GM12865 (cell line): ENCODE results near the gene TEAD3.
"Not testable (repeated sequence)": the region's sequence is repeated elsewhere in the genome, so short reads cannot be mapped to it uniquely, and the experiment has no call there.

Source experiments
- DNase-seq: peaks from one replicate; pipeline ENCODE4 v3.0.0; 2010; ENCODE audit warnings: low read depth
- H3K4me3 ChIP-seq: 2 replicates; pipeline ENCODE4 v1.5.1; 2011; ENCODE audit warnings: mild to moderate bottlenecking, low read depth, low read length, control low read depth
- CTCF ChIP-seq: IDR thresholded peaks from 2 replicates; pipeline ENCODE4 v1.5.1; 2011; ENCODE audit warnings: low read length, control low read depth, low read depth, inconsistent platforms; ENCODE audit not compliant: insufficient read depth; ENCODE audit errors: missing control alignments

TEAD3 gene

GRCh38 chr6:35496841-35497570, at the start of gene TEAD3:
TEAD3 (minus strand) TSS chr6:35497079.
- TF ChIP-seq CTCF = no peak
- peak; percentile 31 for DNase-seq
- peak within 1 kb of the TSS; percentile 58 for H3K4me3 ChIP-seq

GRCh38 chr6:35544769-35545361, 48.0 kb upstream of the TEAD3 start:
- DNase-seq = no peak
- no peak for TF ChIP-seq CTCF
- no peak overlapping the region for H3K4me3 ChIP-seq

- H3K4me3 ChIP-seq = no peak overlapping the region
- DNase-seq = peak; percentile 10
- no peak for TF ChIP-seq CTCF
Observed at GRCh38 chr6:35543459-35544193, 46.7 kb upstream of the TEAD3 start.

- DNase-seq = no peak
- no peak overlapping the region for H3K4me3 ChIP-seq
- TF ChIP-seq CTCF = no peak
Observed at GRCh38 chr6:35541836-35542235, 45.0 kb upstream of the TEAD3 start.

- H3K4me3 ChIP-seq = no peak overlapping the region
- no peak for DNase-seq
- TF ChIP-seq CTCF = no peak
Observed at GRCh38 chr6:35539223-35539622, 42.3 kb upstream of the TEAD3 start.

- not testable (repeated sequence) for DNase-seq, H3K4me3 ChIP-seq
Observed at GRCh38 chr6:35535847-35536246, 39.0 kb upstream of the TEAD3 start.

GRCh38 chr6:35534407-35535170, 37.7 kb upstream of the TEAD3 start:
- no peak for TF ChIP-seq CTCF
- no peak overlapping the region for H3K4me3 ChIP-seq
- DNase-seq = no peak
